Measurements from ENCODE around the gene STIMATE. TPM values are rescaled to one million over a fixed set of nuclear protein-coding genes. Genes with fewer than 3 reads are reported as not detected.
A peak's percentile ranks its signal among the peaks of the same experiment; 100 is the strongest.

STIMATE gene
- total and polyA plus RNA-seq, 2 of the 4 experiments (the other 2 are of a cell fraction), result 10.6 to 17.8 TPM

DNA sequence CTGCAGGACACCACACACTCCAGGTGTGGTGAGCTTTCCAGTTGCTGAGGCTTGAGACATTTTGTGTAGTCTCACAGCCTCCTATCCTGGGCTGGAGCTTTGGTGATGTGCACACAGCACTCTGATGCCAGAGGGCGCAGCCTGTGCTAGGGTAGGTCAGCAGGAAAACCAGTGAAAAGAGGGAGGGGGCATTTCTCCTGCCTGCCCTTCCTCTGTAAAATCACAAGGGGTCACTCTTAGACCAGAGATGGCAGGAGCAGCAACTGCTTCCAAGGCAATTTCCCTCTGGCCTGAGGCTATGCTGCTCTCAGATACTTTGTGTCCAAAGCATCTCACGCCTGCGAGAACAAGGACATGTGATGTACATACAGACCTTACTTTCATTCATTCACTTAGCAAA is 46.0 kb downstream of the STIMATE start:
- Histone ChIP-seq H3K4ac (ENCODE audit: low read depth, low read length) (no peak overlapping the region), H4K20me1 (ENCODE audit: insufficient read depth, low read length) (peaks cover 7% of the 10 kb centered on the region; the same call in 1 of the 2 replicates), H2BK20ac (ENCODE audit: low read depth, low read length) (no peak overlapping the region), H3K27ac (ENCODE audit: insufficient read depth, low read length) (no peak overlapping the region), H3K9me3 (ENCODE audit: control insufficient read depth, insufficient read depth, low read length) (no peaks in the 10 kb centered on the region), H3K36me3 (ENCODE audit: control insufficient read depth, insufficient read depth, low read length) (peaks cover 18% of the 10 kb centered on the region), H4K5ac (ENCODE audit: low read depth, low read length) (no peak overlapping the region), H3K9me1 (ENCODE audit: insufficient read depth, low read length) (peaks cover 3% of the 10 kb centered on the region; the same call in 1 of the 2 replicates), H2BK15ac (ENCODE audit: low read depth, low read length) (no peak overlapping the region), H4K8ac (ENCODE audit: low read depth in 2 of 2, low read length in 2 of 2) (no peak overlapping the region), H3K9ac (ENCODE audit: low read depth, low read length) (no peak overlapping the region), H3K27me3 (ENCODE audit: control insufficient read depth, insufficient read depth, low read length) (no peaks in the 10 kb centered on the region), H3K23ac (ENCODE audit: low read depth, low read length) (no peak overlapping the region), H2AFZ (replicated peaks; ENCODE audit: low read length, poor library complexity) (no peak overlapping the region), H3K4me3 (ENCODE audit: insufficient read depth, low read depth, low read length) (no peak overlapping the region), H4K91ac (ENCODE audit: insufficient read depth, low read depth, low read length) (no peak overlapping the region), H2BK120ac (ENCODE audit: low read depth, low read length) (no peak overlapping the region), H2BK5ac (ENCODE audit: low read depth, low read length, poor library complexity, severe bottlenecking) (no peak overlapping the region), H2AK9ac (replicated peaks; ENCODE audit: low read depth, low read length, poor library complexity) (no peak overlapping the region), H3K4me2 (ENCODE audit: low read depth, low read length) (no peak overlapping the region), H3K4me1 (ENCODE audit: control insufficient read depth, insufficient read depth, low read length) (peaks cover 7% of the 10 kb centered on the region; the same call in 1 of the 2 replicates), H3K14ac (replicated peaks; ENCODE audit: low read depth, low read length) (no peak overlapping the region), H3K79me1 (ENCODE audit: low read depth in 1 of 2, low read length in 2 of 2) (peaks cover 0 to 3% of the 10 kb centered on the region in 2 experiments; a peak in 1 of 4 replicates), H3K18ac (ENCODE audit: low read depth, low read length) (no peak overlapping the region), H3K56ac (ENCODE audit: extremely low read depth, insufficient read depth, low read length) (no peak overlapping the region), H2AK5ac (ENCODE audit: low read depth, low read length) (no peak overlapping the region)
- POLR2A ChIA-PET (ENCODE audit: unreplicated experiment), result no interaction called here
- WGBS, 2 experiments (ENCODE audit: extremely low coverage in 2 of 2, insufficient read length in 1 of 2), result 100% methylated on average over 1 of the region's 3 CpGs; no CpG with 5 or more reads in 1 of the 2 experiments
- intact Hi-C loops (cut with micrococcal nuclease) (loop anchor here (1.0 to 2.0 kb wide), 4 partner anchors 83 to 259 kb away; no protein-coding TSS in a partner anchor), dilution Hi-C loops (cut with HindIII; ENCODE audit: low sequenced_read_pairs, unreplicated experiment) (no loop called here), in situ Hi-C loops (cut with MboI; ENCODE audit: low sequenced_read_pairs) (loop anchor here (5.0 kb wide), 1 partner anchor 211 kb away; no protein-coding TSS in a partner anchor)
- TF ChIP-seq CEBPB (IDR thresholded peaks at IDR 0.05; ENCODE audit: low read depth, low read length) (no peak), SMC3 (IDR thresholded peaks at IDR 0.05; ENCODE audit: low read depth, low read length) (peak; percentile 81), RCOR1 (IDR thresholded peaks at IDR 0.05; ENCODE audit: insufficient replicate concordance, low read length) (no peak), POLR2A (IDR thresholded peaks at IDR 0.05; ENCODE audit: low read depth, low read length) (no peak), RAD21 (IDR thresholded peaks at IDR 0.05; ENCODE audit: low read length) (peak; percentile 85), MAFK (IDR thresholded peaks at IDR 0.05; ENCODE audit: low read depth, low read length) (no peak), MAZ (IDR thresholded peaks at IDR 0.05; ENCODE audit: borderline replicate concordance, low read depth, low read length) (no peak)
- TF ChIP-seq, protein P1, sequence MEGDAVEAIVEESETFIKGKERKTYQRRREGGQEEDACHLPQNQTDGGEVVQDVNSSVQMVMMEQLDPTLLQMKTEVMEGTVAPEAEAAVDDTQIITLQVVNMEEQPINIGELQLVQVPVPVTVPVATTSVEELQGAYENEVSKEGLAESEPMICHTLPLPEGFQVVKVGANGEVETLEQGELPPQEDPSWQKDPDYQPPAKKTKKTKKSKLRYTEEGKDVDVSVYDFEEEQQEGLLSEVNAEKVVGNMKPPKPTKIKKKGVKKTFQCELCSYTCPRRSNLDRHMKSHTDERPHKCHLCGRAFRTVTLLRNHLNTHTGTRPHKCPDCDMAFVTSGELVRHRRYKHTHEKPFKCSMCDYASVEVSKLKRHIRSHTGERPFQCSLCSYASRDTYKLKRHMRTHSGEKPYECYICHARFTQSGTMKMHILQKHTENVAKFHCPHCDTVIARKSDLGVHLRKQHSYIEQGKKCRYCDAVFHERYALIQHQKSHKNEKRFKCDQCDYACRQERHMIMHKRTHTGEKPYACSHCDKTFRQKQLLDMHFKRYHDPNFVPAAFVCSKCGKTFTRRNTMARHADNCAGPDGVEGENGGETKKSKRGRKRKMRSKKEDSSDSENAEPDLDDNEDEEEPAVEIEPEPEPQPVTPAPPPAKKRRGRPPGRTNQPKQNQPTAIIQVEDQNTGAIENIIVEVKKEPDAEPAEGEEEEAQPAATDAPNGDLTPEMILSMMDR (conservative IDR thresholded peaks at IDR 0.05; ENCODE audit: low read depth, low read length), result peak; percentile 74
- CTCF ChIA-PET, result interaction anchor here (0.8 to 1.1 kb wide), 2 partner anchors 42 to 84 kb away, joined by 3 to 5 read pairs; no protein-coding TSS in a partner anchor
- BruUV-seq (replicated peaks), result no TSS peak
- peak; percentile 49 for DNase-seq
- ATAC-seq (ENCODE audit: low read depth), result peak; percentile 74

All from IMR-90 (cell line).